RWPE1 (cell line): Measurements from ENCODE around the gene C3orf52.

Source experiments
- CTCF ChIA-PET: fragments of 350-600 bp; sonication (Branson Sonifier 250); formaldehyde crosslinking; extraction: SDS; loops from one replicate; lab custom pipeline; 2021; lab: Yijun Ruan, JAX
- POLR2A ChIA-PET: fragments of 400-600 bp; formaldehyde crosslinking; extraction: SDS; loops from one replicate; lab custom pipeline; 2020; ENCODE audit warnings: antibody characterized with exemption; ENCODE audit not compliant: low non-redundant PET; lab: Yijun Ruan, JAX
- DNase-seq: peaks from one replicate; pipeline ENCODE4 v3.0.0; 2012; ENCODE audit warnings: low spot score
- H3K27ac ChIP-seq: fragments of 450-650 bp; 2 replicates; pipeline ENCODE4 v1.5.1; 2017
- TF ChIP-seq, protein P1 (sequence below): fragments of 450-650 bp; conservative IDR thresholded peaks from 2 replicates; pipeline ENCODE4 v1.5.1; 2017; ENCODE audit warnings: low read depth, mild to moderate bottlenecking

C3orf52 gene

DNA sequence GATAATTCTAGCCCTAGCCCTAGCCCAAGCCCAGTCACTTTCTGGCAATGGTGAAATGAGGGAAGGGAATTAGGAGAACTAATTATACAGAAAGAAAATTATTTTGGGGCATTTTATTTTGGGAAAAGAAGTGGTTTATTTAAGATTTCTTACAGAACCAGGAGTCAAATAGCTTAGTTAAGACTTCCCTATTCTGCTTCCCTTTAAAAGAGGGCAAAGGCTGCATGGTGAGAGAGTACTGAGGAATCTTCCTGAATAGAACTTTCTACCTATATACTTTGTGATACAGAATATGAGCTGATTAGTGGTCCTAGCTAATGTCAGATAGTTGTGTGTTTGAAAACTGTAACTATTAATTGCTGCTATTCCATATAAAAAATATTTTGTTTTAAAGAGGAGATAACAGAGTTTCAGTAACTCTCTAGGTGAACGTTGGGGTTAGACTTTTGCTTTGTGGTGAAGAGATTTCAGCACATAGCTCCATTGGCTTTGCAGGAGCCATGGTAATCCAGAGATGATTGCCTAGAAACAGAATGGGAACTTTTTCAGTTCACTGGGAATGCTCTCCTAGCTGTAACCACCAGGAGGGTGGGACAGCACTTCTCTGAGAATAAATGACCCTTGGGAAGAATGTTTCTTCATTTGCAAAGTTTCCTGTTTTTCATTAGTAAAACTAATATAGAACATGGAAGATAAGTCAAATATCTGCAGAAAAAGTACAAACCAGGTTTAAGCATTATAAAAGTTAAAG is 52.2 kb downstream of the C3orf52 start:
- CTCF ChIA-PET, result interaction anchor here (0.6 to 1.7 kb wide), 3 partner anchors 13 to 45 kb away, joined by 3 to 6 read pairs (median 3); no protein-coding TSS in a partner anchor
- DNase-seq, result no peak
- no peak overlapping the region for H3K27ac ChIP-seq
- TF ChIP-seq, protein P1, sequence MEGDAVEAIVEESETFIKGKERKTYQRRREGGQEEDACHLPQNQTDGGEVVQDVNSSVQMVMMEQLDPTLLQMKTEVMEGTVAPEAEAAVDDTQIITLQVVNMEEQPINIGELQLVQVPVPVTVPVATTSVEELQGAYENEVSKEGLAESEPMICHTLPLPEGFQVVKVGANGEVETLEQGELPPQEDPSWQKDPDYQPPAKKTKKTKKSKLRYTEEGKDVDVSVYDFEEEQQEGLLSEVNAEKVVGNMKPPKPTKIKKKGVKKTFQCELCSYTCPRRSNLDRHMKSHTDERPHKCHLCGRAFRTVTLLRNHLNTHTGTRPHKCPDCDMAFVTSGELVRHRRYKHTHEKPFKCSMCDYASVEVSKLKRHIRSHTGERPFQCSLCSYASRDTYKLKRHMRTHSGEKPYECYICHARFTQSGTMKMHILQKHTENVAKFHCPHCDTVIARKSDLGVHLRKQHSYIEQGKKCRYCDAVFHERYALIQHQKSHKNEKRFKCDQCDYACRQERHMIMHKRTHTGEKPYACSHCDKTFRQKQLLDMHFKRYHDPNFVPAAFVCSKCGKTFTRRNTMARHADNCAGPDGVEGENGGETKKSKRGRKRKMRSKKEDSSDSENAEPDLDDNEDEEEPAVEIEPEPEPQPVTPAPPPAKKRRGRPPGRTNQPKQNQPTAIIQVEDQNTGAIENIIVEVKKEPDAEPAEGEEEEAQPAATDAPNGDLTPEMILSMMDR, result no peak
- POLR2A ChIA-PET, result no interaction called here

DNA sequence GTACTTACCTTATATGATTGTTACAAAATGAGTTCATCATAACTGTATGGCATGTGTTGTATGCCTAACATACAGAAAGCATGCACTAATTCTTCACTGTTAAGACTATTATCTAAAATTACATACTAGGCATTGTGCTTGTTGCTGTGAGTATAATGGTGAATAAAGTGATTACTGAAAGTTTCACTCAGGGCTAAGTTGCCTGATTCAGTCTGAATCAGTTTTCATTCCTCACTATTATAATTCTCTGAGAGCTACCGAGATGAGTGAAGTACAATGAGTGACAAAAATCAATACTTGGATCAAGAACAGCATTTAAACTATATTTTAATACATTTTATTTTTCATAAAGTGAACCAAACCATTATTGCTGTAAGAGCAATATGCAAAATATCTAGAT is 54.4 kb downstream of the C3orf52 start:
- no peak for DNase-seq
- H3K27ac ChIP-seq, result no peak overlapping the region
- ChIA-PET CTCF (interaction anchor here (0.8 kb wide), 1 partner anchor 379 kb away, joined by 3 read pairs; no protein-coding TSS in a partner anchor), POLR2A (no interaction called here)
- TF ChIP-seq, protein P1, result no peak

DNA sequence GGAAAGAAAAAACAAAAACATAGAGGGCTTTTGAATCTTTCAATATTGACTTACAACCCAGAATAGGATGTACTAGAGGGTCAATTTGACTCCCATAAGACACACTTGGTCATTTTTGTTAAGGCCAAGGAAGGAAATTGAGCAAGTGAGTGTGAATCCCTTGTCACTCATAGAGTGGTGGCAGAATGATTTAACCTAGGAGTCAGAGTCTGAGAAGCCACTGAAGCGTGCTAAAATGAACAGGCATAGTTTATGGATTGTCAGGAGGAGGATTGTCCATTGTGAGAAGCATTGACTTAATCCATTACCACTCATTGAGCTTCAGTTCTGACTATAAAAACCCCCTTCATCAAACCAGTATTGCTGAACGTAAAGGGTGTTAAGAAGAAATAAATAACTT is 55.1 kb downstream of the C3orf52 start:
- POLR2A ChIA-PET, result no interaction called here
- DNase-seq, result no peak
- CTCF ChIA-PET, result no interaction called here
- no peak overlapping the region for H3K27ac ChIP-seq
- TF ChIP-seq, protein P1, result no peak

DNA sequence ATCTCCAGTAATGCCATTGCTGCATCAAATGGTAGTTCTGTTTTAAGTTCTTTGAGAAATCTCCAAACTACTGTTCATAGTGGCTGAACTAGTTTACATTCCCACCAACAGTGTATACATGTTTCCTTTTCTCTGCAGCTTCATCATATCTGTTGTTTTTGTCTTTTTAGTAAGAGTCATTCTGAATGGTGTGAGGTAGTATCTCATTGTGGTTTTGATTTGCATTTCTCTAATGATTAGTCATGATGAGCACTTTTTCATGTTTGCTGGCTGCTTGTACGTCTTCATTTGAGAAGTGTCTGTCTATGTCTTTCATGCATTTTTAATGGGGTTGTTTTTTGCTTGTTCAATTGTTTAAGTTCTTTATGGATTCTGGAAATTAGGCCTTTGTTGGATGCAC is 57.1 kb downstream of the C3orf52 start:
- DNase-seq, result no peak
- TF ChIP-seq, protein P1, result no peak
- ChIA-PET POLR2A (no interaction called here), CTCF (no interaction called here)
- H3K27ac ChIP-seq, result no peak overlapping the region

DNA sequence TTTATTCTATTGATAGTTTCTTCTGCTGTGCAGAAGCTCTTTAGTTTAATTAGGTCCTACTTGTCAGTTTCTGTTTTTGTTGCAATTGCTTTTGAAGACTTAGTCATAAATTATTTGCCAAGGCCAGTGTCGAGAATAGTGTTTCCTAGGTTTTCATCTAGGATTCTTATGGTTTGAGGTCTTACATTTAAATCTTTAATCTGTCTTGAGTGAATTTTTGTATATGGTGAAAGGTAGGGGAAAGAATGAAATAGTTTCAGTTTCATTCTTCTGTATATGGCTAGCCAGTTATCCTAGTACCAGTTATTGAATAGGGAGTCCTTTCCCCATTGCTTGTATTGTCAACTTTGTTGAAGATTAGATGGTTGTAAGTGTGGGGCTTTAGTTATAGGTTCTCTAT is 57.5 kb downstream of the C3orf52 start:
- DNase-seq, result no peak
- ChIA-PET CTCF (no interaction called here), POLR2A (no interaction called here)
- no peak overlapping the region for H3K27ac ChIP-seq
- TF ChIP-seq, protein P1, result no peak

DNA sequence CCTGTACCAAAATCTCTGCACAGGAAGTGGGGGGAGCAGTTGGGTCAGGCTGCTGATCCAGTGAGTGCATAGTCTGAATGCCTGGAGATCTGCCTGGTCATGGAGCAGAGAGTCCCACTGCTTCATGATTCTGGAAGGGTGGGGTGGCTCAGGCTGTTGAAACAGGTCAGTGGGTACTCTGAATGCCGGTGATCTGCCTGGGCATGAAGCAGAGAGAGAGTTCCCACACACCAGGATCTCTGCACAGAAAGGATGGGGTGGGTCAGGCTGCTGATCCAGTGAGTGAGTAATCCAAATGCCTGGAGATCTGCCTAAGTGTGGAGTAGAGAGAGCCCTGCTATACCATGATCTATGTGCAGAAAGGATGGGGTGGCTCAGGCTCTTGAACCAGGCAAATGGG is 62.9 kb downstream of the C3orf52 start:
- DNase-seq, result peak; percentile 55
- TF ChIP-seq, protein P1, result no peak
- ChIA-PET CTCF (no interaction called here), POLR2A (no interaction called here)
- H3K27ac ChIP-seq, result peak overlapping the region; percentile 93
